Vagina (tissue), 2 donors: ENCODE data around the gene FLRT1.

Experiments used
- CTCF ChIP-seq, 3 experiments: fragments of 450-650 bp in 2 of 3; fragments of 200-600 bp in 1 of 3; sonication (generic) in 1 of 3; IDR thresholded peaks; one replicate each; pipeline ENCODE4 v1.5.1; 2017 to 2019; ENCODE audit warnings: antibody characterized with exemption in 3 of 3, mild to moderate bottlenecking in 2 of 3, moderate library complexity in 2 of 3
- POLR2A ChIP-seq, 2 donors: fragments of 450-650 bp; IDR thresholded peaks; one replicate each; pipeline ENCODE4 v1.6.1; 2017; ENCODE audit warnings: antibody characterized with exemption in 2 of 2, mild to moderate bottlenecking in 2 of 2, moderate library complexity in 2 of 2
- POLR2AphosphoS5 ChIP-seq, 2 donors: sonication (generic); formaldehyde crosslinking; IDR thresholded peaks; one replicate each; pipeline ENCODE4 v1.9.0; 2017; ENCODE audit warnings: antibody characterized with exemption in 2 of 2, mild to moderate bottlenecking in 2 of 2, low read depth in 1 of 2; ENCODE audit not compliant: insufficient read depth in 1 of 2

DNA sequence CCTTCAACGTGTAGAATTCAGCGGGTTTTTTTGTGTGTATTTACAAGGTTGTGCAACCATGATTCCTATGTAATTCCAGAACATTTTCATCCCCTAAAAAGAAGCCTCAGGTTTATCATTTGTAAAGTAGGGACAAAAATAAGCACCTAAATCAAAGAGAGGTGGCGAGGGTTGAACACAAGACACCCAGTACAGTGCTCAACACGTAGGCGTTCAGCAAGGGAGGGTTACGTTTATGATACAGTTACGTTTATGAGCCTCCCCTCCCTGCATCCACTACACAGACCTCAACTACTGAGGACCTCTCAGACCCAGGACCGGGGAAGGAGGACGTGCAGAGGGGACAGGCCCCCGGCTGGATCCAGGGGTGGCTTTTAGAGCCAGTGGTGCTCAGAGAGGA is 44.7 kb downstream of the FLRT1 start:
- TF ChIP-seq POLR2A (IDR thresholded peaks at IDR 0.05) (no peak), CTCF (IDR thresholded peaks at IDR 0.05) (no peak), POLR2AphosphoS5 (IDR thresholded peaks at IDR 0.05; ENCODE audit: insufficient read depth in 1 of 2, low read depth in 1 of 2) (no peak)
